OCI-LY3 (cell line): ENCODE results near the gene IRAK4.

ENCODE experiments used
- H2AFZ ChIP-seq: fragments of 200-600, 300-600 bp; shearing (Covaris generic); 2 replicates; pipeline ENCODE4 v1.6.0; 2014; ENCODE audit warnings: antibody characterized with exemption, low read depth, low read length
- H3K27ac ChIP-seq: fragments of 200-600, 300-600 bp; sonication (generic); 2 replicates; pipeline ENCODE4 v1.5.1; 2014; ENCODE audit warnings: mild to moderate bottlenecking, low read length, moderate library complexity, mixed read lengths
- H3K27me3 ChIP-seq: fragments of 200-600, 300-600 bp; sonication (generic); 2 replicates; pipeline ENCODE4 v1.6.1; 2014; ENCODE audit warnings: low read depth, low read length, mixed read lengths
- H3K36me3 ChIP-seq: fragments of 200-600, 300-600 bp; sonication (generic); replicated peaks from 2 replicates; pipeline ENCODE3; 2014; ENCODE audit warnings: low read depth, low read length, mixed read lengths
- H3K4me1 ChIP-seq: fragments of 300-600, 200-600 bp; sonication (generic); 2 replicates; pipeline ENCODE4 v1.6.1; 2014; ENCODE audit warnings: low read length, mixed read lengths
- H3K4me2 ChIP-seq: fragments of 200-600, 300-600 bp; sonication (generic); 2 replicates; pipeline ENCODE4 v1.6.1; 2014; ENCODE audit warnings: low read length, mixed read lengths
- H3K4me3 ChIP-seq: fragments of 300-600, 200-600 bp; sonication (generic); 2 replicates; pipeline ENCODE4 v1.5.1; 2014; ENCODE audit warnings: antibody characterized with exemption, mild to moderate bottlenecking, low read length, moderate library complexity
- H3K79me2 ChIP-seq: fragments of 300-600, 200-600 bp; shearing (Covaris generic); 2 replicates; pipeline ENCODE4 v1.6.1; 2014; ENCODE audit warnings: mild to moderate bottlenecking, low read length, mixed read lengths
- H3K9ac ChIP-seq: fragments of 300-600, 200-600 bp; shearing (Covaris generic); 2 replicates; pipeline ENCODE4 v1.6.0; 2014; ENCODE audit warnings: mild to moderate bottlenecking, low read length, moderate library complexity
- H3K9me3 ChIP-seq: fragments of 200-600, 300-600 bp; shearing (Covaris generic); 2 replicates; pipeline ENCODE4 v1.6.1; 2014; ENCODE audit warnings: low read length, mixed read lengths; ENCODE audit not compliant: insufficient read depth
- H4K20me1 ChIP-seq: fragments of 200-600, 300-600 bp; sonication (generic); 2 replicates; pipeline ENCODE4 v1.6.1; 2016; ENCODE audit warnings: low read length, mixed read lengths; ENCODE audit not compliant: insufficient read depth
- CTCF ChIP-seq: fragments of 200-600, 300-600 bp; sonication (generic); IDR thresholded peaks from 2 replicates; pipeline ENCODE4 v1.5.1; 2014; ENCODE audit warnings: antibody characterized with exemption, low read length, low read depth
- EZH2phosphoT487 ChIP-seq: fragments of 200-600 bp; shearing (Covaris generic); IDR thresholded peaks from 2 replicates; pipeline ENCODE4 v1.6.1; 2018; ENCODE audit warnings: antibody characterized with exemption, mixed run types, low read depth

Gene IRAK4

GRCh38 chr12:43736927-43737440 lies 21.8 kb upstream of the IRAK4 start:
- Histone ChIP-seq H3K4me2 (no peak overlapping the region), H3K27me3 (no peaks in the 10 kb centered on the region), H2AFZ (no peak overlapping the region), H4K20me1 (no peaks in the 10 kb centered on the region), H3K27ac (no peak overlapping the region), H3K4me1 (peaks cover 4% of the 10 kb centered on the region; the same call in 1 of the 2 replicates), H3K9me3 (no peaks in the 10 kb centered on the region), H3K79me2 (no peaks in the 10 kb centered on the region), H3K4me3 (no peak overlapping the region), H3K36me3 (peaks cover 15% of the 10 kb centered on the region), H3K9ac (no peak overlapping the region)
- TF ChIP-seq CTCF, result no peak
- TF ChIP-seq EZH2phosphoT487, result no peak

GRCh38 chr12:43737646-43738045 lies 21.1 kb upstream of the IRAK4 start:
- H3K9ac ChIP-seq, result no peak overlapping the region
- H3K79me2 ChIP-seq, result no peaks in the 10 kb centered on the region
- H3K4me3 ChIP-seq, result no peak overlapping the region
- H2AFZ ChIP-seq, result no peak overlapping the region
- no peak overlapping the region for H3K4me2 ChIP-seq
- H3K36me3 ChIP-seq, result peaks cover 18% of the 10 kb centered on the region
- no peaks in the 10 kb centered on the region for H3K9me3 ChIP-seq
- no peak overlapping the region for H3K27ac ChIP-seq
- TF ChIP-seq CTCF (no peak), EZH2phosphoT487 (no peak)
- peaks cover 4% of the 10 kb centered on the region; the same call in 1 of the 2 replicates for H3K4me1 ChIP-seq
- no peaks in the 10 kb centered on the region for H4K20me1 ChIP-seq
- no peaks in the 10 kb centered on the region for H3K27me3 ChIP-seq

GRCh38 chr12:43740511-43741100 lies 18.1 kb upstream of the IRAK4 start:
- Histone ChIP-seq H3K9me3 (no peaks in the 10 kb centered on the region), H2AFZ (no peak overlapping the region), H3K4me3 (no peak overlapping the region), H3K4me1 (peaks cover 4% of the 10 kb centered on the region; the same call in 1 of the 2 replicates), H3K27ac (no peak overlapping the region), H3K4me2 (no peak overlapping the region), H4K20me1 (no peaks in the 10 kb centered on the region), H3K36me3 (peaks cover 25% of the 10 kb centered on the region), H3K9ac (no peak overlapping the region), H3K79me2 (no peaks in the 10 kb centered on the region), H3K27me3 (no peaks in the 10 kb centered on the region)
- TF ChIP-seq EZH2phosphoT487, result no peak
- TF ChIP-seq CTCF, result no peak

DNA sequence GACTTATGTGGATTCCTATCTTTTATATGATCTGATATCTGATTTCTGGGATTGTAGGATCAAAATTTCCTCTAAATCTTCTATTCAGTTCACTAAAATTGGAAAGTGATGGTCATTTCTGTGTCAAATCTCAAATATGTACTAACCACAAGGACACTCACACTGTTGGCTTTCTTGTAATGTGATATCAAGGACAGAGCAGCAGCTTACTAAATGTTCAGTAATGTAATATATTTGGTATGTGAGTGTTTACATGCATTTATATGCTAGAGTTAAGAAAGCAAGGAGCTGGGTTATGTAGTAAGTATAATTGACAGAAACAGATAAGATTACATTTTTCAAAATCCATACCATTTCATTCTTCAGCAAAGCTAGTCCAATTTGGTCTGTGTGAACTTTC lies 16.6 kb upstream of the IRAK4 start:
- H3K27me3 ChIP-seq, result no peaks in the 10 kb centered on the region
- no peaks in the 10 kb centered on the region for H3K79me2 ChIP-seq
- peaks cover 4% of the 10 kb centered on the region; the same call in 1 of the 2 replicates for H3K4me1 ChIP-seq
- no peak for TF ChIP-seq CTCF
- no peak for TF ChIP-seq EZH2phosphoT487
- no peak overlapping the region for H3K4me3 ChIP-seq
- peaks cover 23% of the 10 kb centered on the region for H3K36me3 ChIP-seq
- H3K27ac ChIP-seq, result no peak overlapping the region
- no peak overlapping the region for H3K4me2 ChIP-seq
- H3K9me3 ChIP-seq, result no peaks in the 10 kb centered on the region
- no peak overlapping the region for H3K9ac ChIP-seq
- no peak overlapping the region for H2AFZ ChIP-seq
- H4K20me1 ChIP-seq, result no peaks in the 10 kb centered on the region
